ENCODE data around the gene HECTD4. TPM values are rescaled to one million over a fixed set of nuclear protein-coding genes. Genes with fewer than 3 reads are reported as not detected.
"Not testable (repeated sequence)": the region's sequence is repeated elsewhere in the genome, so short reads cannot be mapped to it uniquely, and the experiment has no call there.

Gene HECTD4
- total RNA-seq, 1 donor from 2014 or later: 34.8 TPM

DNA sequence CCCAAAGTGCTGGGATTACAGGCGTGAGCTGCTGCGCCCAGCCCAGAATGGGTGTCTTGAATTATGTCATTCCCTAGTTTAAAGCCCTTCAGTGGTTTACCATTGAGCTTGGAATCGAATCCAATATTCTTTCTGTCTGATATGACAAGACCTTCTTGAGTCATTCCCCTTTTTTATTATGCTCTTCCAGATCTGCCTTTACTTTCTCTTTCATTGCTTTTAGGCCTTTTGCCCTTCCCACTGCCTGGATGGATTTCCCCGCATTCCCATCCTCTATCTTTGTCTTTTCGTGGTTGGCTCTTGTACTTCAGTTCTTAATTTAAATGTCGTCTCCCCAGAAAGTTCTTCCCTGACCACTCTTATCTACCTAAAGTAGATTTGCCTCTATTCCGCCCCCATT lies 255.3 kb downstream of the HECTD4 start:
- DNase-seq (ENCODE audit: low spot score): no peak
- no peak for ATAC-seq

DNA sequence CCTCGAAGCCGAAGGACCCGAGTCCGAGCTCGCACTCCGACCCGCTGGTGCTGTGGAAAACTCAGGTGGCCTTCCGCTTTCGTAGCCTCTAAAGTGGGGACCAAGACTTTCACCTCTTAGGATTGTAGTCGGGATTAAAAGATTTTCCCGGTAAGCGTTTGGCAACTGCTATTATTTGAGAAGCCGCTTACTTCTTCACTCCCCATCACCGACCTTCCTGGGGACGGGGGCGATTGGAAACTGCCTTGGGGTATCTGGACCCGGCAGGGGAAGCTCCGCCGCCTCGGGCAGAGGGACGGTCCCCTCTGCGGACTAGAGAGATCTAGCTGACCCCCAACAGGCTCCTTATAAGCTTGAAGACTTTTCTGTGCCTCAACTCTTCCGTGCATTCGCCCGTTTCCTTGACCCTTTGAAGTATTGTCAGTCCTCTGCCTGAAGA lies 256.2 kb downstream of the HECTD4 start:
- DNase-seq (ENCODE audit: low spot score) (peak; percentile 47), ATAC-seq (no peak)

DNA sequence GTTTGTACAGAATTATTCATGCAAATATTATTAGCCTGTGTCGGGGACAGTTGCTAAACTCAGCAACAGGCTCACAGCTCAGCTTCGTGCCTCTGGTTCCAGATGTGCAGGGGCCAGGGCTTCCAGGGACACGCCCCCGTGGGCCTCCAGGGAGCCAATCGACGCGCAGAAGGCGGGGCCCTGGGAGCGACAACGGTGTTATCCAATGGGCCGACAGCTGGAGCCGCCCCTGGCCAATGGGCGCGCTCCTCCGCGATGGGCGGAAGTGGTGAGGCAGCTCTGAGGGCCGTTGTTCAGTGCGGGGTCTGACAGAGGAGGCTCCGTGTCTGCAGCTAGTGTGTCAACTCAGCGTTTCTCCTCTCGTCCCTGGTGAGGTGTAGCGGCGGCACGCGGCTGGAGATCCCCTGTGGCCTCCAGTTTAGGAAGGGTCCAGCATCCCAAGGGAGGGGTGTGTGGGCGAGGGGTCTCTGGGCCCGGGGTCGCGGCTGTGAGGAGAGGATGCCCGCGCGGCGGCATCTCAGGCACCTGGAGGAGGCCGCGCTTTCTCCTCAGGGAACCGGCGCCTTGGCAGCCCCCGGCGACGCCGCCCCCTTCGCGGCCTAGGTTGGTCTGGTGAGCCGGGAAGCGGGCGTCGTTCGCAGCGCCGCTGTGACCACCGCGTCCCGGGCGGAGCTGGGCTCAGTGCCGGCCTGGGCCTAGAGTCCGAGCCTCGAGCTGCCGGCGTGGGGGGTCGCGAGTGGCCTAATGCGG lies 256.8 kb downstream of the HECTD4 start, which contains the start of gene TRAFD1:
Gene TRAFD1, plus strand, starts transcription at position 311 of the 750 bp plus-strand sequence. CDS start 4,963 bp downstream, outside the sequence.
- DNase-seq (ENCODE audit: low spot score) (peak; percentile 99), ATAC-seq (peak; percentile 97)

DNA sequence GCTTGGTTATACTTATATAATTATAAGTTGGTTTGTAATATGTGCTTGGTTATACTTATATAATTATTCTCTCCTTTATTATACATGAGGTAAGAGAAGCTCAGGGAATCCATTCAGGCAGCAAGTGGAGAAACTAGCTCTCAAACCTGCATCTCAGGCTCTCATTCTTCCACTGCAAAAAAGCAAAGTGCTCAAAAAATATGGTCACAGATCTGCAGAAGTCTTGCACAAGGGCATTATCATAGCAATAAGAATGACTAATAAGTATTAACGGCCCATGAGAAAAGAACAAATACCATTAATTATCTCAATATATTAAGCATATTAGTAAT lies 257.3 kb downstream of the HECTD4 start:
- no peak for ATAC-seq
- no peak for DNase-seq (ENCODE audit: low spot score)

DNA sequence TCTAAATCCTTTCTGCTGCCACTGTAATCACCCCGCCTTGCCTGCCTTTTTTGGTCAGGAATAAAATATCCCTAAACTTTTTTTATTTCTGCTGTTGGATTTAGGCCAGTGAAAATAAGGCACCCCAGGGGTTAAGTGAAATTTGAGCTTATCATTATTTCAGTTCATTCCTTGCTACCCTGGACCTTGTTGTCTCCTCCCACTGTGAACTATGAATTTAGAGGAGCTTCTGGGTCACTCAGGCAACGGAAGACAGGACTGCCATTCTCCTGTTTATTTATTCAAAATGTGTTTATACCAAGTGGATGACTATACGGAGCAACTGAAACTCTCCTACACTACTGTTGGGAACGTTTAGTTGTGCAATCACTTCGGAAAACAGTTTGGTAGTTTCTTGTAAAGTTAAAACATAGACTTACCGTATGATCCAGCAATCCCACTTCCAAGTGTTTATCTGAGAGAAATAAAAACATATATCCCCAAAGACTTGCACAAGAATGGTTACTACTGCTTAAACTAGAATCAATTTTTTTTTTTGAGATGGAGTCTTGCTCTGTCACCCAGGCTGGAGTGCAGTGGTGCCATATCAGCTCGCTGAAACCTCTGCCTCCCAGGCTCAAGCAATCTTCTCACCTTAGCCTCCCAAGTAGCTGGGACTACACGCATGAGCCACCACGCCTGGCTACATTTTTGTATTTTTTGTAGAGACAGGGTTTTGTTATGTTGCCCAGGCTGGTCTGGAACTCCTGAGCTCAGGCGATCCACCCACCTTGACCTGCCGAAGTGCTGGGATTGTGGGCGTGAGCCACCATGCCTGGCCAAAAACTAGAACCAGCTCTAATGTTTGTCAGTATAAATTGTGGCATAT lies 259.2 kb downstream of the HECTD4 start:
- ATAC-seq (peak; percentile 41), DNase-seq (ENCODE audit: low spot score) (peak; percentile 45)

DNA sequence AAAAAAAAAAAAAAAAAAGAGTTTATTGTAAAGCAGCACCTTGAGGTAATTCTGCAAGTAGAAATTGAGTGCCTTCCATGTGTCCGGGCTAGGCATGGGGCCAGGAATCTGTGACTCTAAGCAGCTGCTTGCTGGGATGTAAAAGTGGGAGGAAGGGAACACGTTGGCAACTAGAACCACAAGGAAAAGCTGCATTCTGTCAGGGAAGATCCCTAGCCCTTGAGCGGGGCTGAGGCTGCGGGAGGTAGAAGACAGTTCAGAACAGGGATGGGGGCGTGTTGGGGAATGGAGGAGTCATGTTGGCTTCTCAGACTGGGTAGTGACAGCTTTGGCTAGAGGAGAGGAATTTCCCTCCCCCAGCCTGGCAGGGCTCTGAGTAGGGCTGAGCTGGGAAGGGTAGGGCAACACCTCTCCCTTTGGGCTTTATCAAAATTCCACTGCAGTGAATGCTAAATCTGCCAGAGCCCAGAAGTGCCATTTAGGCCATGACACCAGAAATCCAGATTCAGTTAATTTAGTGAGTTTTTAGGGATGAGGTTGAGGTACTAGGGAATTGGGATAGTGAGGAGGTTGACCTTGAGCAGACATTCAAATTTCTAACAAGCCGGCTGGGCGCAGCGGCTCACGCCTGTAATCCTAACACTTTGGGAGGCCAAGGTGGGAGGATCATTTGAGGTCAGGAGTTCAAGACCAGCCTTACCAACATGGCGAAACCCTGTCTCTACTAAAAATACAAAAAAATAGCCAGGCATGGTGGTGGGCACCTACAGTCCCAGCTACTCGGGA lies 260.3 kb downstream of the HECTD4 start:
- DNase-seq (ENCODE audit: low spot score) (no peak), ATAC-seq (no peak)

DNA sequence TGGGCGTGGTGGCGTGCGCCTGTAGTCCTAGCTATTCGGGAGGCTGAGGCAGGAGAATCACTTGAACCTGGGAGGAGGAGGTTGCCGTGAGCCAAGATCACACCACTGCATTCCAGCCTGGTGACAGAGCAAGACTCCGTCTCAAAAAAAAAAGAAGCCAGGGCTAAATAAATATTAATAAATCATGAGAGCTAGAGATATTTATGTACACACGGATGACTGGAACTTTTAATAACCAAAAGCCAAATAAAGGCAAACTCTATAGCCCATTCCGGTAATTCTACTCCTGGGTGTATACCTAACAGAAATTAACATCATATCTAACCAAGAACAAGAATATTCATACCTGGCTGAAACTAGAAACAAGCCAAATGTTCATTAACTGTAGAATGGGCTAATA lies 264.5 kb downstream of the HECTD4 start:
- DNase-seq (ENCODE audit: low spot score) (no peak), ATAC-seq (no peak)

DNA sequence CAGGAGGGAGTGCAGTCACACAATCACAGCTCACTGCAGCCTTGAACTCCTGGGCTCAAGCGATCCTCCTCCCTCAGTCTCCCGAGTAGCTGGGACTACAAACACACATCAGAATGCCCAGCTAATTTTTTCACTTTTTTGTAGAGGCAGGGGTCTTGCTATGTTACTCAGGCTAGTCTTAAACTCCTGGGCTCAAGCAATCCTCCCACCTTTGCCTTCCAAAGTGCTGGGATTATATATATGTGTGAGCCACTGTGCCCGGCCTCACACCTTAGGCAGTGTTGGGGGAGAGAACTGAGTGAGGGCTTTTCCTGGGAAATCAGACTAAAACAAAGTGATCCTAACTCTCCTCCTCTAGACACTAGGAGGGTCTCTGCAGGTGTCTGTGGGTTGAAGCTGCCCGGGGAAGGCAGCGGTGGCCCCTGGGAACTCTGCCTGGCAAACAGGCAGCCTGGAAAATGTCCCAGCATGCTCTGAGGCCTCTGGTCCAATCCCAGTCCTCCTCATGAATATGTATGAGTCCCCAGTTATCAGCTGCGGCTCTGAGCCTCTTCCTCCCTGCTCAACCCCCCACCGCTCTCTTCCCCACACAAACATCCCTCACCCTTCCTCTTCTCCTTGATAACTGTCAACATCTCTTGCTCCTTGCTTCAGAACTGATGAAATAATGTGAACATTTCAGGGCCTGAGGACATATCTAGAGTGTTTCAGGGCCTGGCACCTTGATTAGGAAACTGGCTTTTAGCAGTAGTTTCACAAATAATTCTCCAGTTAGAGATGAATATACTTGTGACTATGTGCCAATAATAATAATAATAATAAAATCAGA lies 265.8 kb downstream of the HECTD4 start:
- peak; percentile 96 for ATAC-seq
- DNase-seq (ENCODE audit: low spot score): peak; percentile 70

DNA sequence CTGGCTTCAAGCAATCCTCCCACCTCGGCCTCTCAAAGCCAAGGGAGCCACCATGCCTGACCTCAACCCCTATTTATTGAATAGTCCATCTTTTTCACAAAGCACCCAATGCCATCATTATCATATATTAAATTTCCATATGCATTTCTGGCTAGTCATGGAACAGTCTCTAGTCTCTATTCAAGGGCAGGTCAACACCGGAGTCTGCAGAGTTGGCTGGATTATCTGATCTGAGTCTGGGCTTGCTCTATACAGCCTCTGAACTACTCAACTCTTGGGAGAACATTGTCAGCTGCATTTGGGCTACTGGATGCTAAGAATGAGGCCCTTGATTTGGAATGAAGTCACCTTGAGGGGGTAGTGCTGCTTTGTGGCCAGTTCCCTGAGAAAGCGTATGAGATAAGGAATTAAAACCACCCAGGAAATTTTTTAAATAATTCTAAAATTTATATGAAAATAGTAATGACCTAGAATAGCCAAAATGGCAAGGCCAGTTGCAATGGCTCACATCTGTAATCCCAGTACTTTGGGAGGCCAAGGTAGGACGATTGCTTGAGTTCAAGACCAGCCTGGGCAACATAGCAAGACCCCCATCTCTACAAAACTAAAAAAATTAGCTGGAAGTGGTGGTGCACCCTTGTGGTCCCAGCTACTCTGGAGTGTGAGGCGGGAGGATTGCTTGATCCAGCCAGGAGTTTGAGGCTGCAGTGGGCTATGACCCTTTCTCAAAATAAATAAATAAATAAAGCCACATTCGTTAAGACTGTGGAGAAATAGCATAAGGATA lies 266.8 kb downstream of the HECTD4 start:
- DNase-seq (ENCODE audit: low spot score): peak; percentile 29
- ATAC-seq: no peak

DNA sequence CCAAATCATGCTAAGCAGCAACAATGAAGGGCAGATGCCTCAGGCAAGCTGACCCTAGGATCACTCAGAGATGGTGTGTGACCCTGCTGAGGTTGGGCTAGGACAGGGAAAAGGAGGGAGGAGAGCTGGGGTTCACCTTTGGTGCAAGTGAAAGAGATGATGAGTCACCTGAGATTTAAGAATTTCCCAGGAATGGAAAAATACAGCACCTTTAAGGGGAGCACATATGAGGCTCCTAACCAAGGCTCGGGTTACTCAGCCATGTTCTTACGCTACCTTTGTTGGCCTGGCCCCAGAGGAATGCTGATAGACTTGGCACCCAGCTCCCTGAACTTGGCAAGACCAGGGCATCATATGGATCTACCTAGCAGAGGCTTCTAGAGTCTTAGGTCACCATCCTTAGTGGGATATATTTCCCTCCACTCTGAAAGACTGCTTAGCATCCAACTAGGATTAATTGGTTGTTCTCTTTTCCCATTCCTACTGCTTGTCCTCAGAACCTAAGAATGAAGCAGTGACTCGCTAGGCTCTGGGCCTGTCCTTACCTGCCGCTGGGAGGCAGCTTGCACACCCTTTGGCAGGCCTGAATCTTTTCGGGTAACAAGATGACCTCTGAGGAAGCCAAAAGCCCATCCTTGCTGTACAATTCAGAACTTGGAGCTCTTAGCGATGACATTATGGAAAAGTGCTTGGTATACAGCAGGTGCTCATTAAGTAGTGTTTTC lies 269.7 kb downstream of the HECTD4 start:
- no peak for ATAC-seq
- peak; percentile 30 for DNase-seq (ENCODE audit: low spot score)

DNA sequence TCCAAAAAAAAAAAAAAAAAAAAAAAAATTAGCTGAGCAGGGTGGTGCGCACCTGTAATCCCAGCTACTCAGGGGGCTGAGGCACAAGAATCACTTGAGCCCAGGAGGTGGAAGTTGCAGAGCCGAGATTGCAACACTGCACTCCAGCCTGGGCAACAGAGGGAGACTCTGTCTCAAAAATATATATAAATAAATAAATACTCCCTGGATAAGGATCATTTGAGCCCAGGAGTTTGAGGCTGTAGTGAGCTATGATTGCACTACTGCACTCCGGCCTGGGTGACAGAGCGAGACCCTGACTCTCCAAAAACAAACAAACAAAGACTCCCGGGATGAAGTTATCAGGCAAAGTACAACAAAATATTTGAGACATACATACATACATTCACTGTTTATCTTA lies 270.3 kb downstream of the HECTD4 start:
- peak; percentile 37 for DNase-seq (ENCODE audit: low spot score)
- no peak for ATAC-seq

DNA sequence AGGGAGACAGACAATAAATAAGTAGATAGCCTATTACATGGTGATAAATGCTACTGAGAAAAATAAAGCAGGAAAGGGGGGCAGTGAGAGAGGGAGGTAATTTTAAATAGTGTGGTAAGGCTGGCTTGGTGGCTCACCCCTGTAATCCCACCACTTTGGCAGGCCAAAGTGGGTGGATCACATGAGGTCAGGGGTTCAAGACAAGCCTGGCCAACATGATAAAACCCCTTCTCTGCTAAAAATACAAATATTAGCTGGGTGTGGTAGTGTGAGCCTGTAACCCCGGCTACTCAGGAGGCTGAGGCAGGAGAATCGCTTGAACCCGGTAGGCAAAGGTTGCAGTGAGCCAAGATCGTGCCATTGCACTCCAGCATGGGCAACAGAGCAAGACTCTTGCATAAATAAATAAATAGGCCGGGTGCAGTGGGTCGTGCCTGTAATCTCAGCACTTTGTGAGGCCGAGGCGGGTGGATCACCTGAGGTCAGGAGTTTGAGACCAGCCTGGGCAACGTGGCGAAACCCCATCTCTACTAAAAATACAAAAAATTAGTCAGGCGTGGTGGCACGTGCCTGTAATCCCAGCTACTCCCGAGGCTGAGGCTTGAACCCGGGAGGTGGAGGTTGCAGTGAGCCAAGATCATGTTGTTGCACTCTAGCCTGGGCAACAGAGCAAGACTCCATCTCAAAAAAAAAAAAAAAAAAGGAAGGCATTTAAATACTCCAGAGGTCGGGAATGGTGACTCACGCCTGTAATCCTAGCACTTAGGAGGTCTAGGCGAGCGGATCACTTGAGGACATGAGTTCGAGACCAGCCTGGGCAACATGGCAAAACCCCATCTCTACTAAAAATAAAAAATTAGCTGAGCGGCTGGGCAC lies 271.2 kb downstream of the HECTD4 start:
- peak; percentile 10 for DNase-seq (ENCODE audit: low spot score)
- ATAC-seq: not testable (repeated sequence)

Other genes starting within 250 kb of the HECTD4 start
- 449 TPM for gene RPL6, start 27.2 kb upstream of the HECTD4 start, total RNA-seq
- 79.1 TPM for gene PTPN11, start 36.5 kb upstream of the HECTD4 start, total RNA-seq